ENCODE results near the gene TBC1D9.
"Not testable (repeated sequence)": the region's sequence is repeated elsewhere in the genome, so short reads cannot be mapped to it uniquely, and the experiment has no call there.

TBC1D9 gene

GRCh38 chr4:140790765-140791164, 34.6 kb upstream of the TBC1D9 start:
- H3K27ac ChIP-seq (ENCODE audit: low read length) = peak overlapping the region; percentile 23; the same call in 1 of the 2 replicates
- H3K4me3 ChIP-seq (ENCODE audit: low read length) = no peak overlapping the region
- H3K4me2 ChIP-seq (ENCODE audit: low read depth, low read length) = peak overlapping the region; percentile 11
- peak overlapping the region; percentile 26 for H2AFZ ChIP-seq (ENCODE audit: low read length)
- H3K36me3 ChIP-seq (replicated peaks; ENCODE audit: insufficient read depth, low read length) = no peaks in the 10 kb centered on the region
- no peaks in the 10 kb centered on the region for H4K20me1 ChIP-seq (ENCODE audit: insufficient read depth, low read length)
- H3K4me1 ChIP-seq (ENCODE audit: low read length) = peaks cover 14% of the 10 kb centered on the region
- no peaks in the 10 kb centered on the region for H3K27me3 ChIP-seq (replicated peaks; ENCODE audit: insufficient read depth, low read length)
- H3K9me2 ChIP-seq (replicated peaks; ENCODE audit: insufficient read depth, low read length) = no peaks in the 10 kb centered on the region
- H3F3A ChIP-seq (ENCODE audit: insufficient read depth, low read length) = peaks cover 4% of the 10 kb centered on the region; the same call in 1 of the 2 replicates
- no peaks in the 10 kb centered on the region for H3K79me2 ChIP-seq (ENCODE audit: low read length)
- TF ChIP-seq EZH2phosphoT487 (IDR thresholded peaks at IDR 0.05; ENCODE audit: low read length) = no peak
- TF ChIP-seq CTCF (IDR thresholded peaks at IDR 0.05; ENCODE audit: low read length) = no peak
- no peak for TF ChIP-seq EZH2 (optimal IDR thresholded peaks at IDR 0.05; ENCODE audit: low read depth, low read length)
- peak; percentile 50 for DNase-seq
- no peaks in the 10 kb centered on the region for H3K9me3 ChIP-seq (replicated peaks; ENCODE audit: insufficient read depth, low read length)
- H3K9ac ChIP-seq (ENCODE audit: low read length) = no peak overlapping the region

GRCh38 chr4:140790171-140790570, 34.0 kb upstream of the TBC1D9 start:
- no peak for TF ChIP-seq EZH2phosphoT487 (IDR thresholded peaks at IDR 0.05; ENCODE audit: low read length)
- TF ChIP-seq EZH2 (optimal IDR thresholded peaks at IDR 0.05; ENCODE audit: low read depth, low read length) = no peak
- no peak for TF ChIP-seq CTCF (IDR thresholded peaks at IDR 0.05; ENCODE audit: low read length)
- H3K79me2 ChIP-seq (ENCODE audit: low read length) = no peaks in the 10 kb centered on the region
- H3K4me2 ChIP-seq (ENCODE audit: low read depth, low read length) = no peak overlapping the region
- peaks cover 4% of the 10 kb centered on the region; the same call in 1 of the 2 replicates for H3F3A ChIP-seq (ENCODE audit: insufficient read depth, low read length)
- DNase-seq = no peak
- no peaks in the 10 kb centered on the region for H3K9me3 ChIP-seq (replicated peaks; ENCODE audit: insufficient read depth, low read length)
- no peak overlapping the region for H3K9ac ChIP-seq (ENCODE audit: low read length)
- H4K20me1 ChIP-seq (ENCODE audit: insufficient read depth, low read length) = no peaks in the 10 kb centered on the region
- no peaks in the 10 kb centered on the region for H3K36me3 ChIP-seq (replicated peaks; ENCODE audit: insufficient read depth, low read length)
- H3K4me1 ChIP-seq (ENCODE audit: low read length) = peaks cover 14% of the 10 kb centered on the region
- no peak overlapping the region; the same call in 1 of the 2 replicates for H3K27ac ChIP-seq (ENCODE audit: low read length)
- no peak overlapping the region for H2AFZ ChIP-seq (ENCODE audit: low read length)
- no peaks in the 10 kb centered on the region for H3K9me2 ChIP-seq (replicated peaks; ENCODE audit: insufficient read depth, low read length)
- H3K4me3 ChIP-seq (ENCODE audit: low read length) = no peak overlapping the region
- no peaks in the 10 kb centered on the region for H3K27me3 ChIP-seq (replicated peaks; ENCODE audit: insufficient read depth, low read length)

- Histone ChIP-seq H3K27ac (ENCODE audit: low read length) (no peak overlapping the region), H3K9ac (ENCODE audit: low read length) (no peak overlapping the region), H3K27me3 (replicated peaks; ENCODE audit: insufficient read depth, low read length) (no peaks in the 10 kb centered on the region), H2AFZ (ENCODE audit: low read length) (no peak overlapping the region), H3F3A (ENCODE audit: insufficient read depth, low read length) (peaks cover 4% of the 10 kb centered on the region; the same call in 1 of the 2 replicates), H3K9me2 (replicated peaks; ENCODE audit: insufficient read depth, low read length) (no peaks in the 10 kb centered on the region), H3K4me3 (ENCODE audit: low read length) (no peak overlapping the region), H3K9me3 (replicated peaks; ENCODE audit: insufficient read depth, low read length) (no peaks in the 10 kb centered on the region), H3K36me3 (replicated peaks; ENCODE audit: insufficient read depth, low read length) (no peaks in the 10 kb centered on the region), H3K79me2 (ENCODE audit: low read length) (no peaks in the 10 kb centered on the region), H3K4me1 (ENCODE audit: low read length) (peaks cover 14% of the 10 kb centered on the region), H3K4me2 (ENCODE audit: low read depth, low read length) (no peak overlapping the region), H4K20me1 (ENCODE audit: insufficient read depth, low read length) (no peaks in the 10 kb centered on the region)
- TF ChIP-seq CTCF (IDR thresholded peaks at IDR 0.05; ENCODE audit: low read length) (no peak), EZH2 (optimal IDR thresholded peaks at IDR 0.05; ENCODE audit: low read depth, low read length) (no peak), EZH2phosphoT487 (IDR thresholded peaks at IDR 0.05; ENCODE audit: low read length) (no peak)
- DNase-seq = no peak
Measured at GRCh38 chr4:140789759-140790158, 33.6 kb upstream of the TBC1D9 start.

- H3K27ac ChIP-seq (ENCODE audit: low read length); H3K9me3 ChIP-seq (replicated peaks; ENCODE audit: insufficient read depth, low read length); H3K9ac ChIP-seq (ENCODE audit: low read length); H3K4me3 ChIP-seq (ENCODE audit: low read length); DNase-seq; H3K79me2 ChIP-seq (ENCODE audit: low read length); H3K27me3 ChIP-seq (replicated peaks; ENCODE audit: insufficient read depth, low read length); H4K20me1 ChIP-seq (ENCODE audit: insufficient read depth, low read length); H3K4me1 ChIP-seq (ENCODE audit: low read length); H3K9me2 ChIP-seq (replicated peaks; ENCODE audit: insufficient read depth, low read length); H3F3A ChIP-seq (ENCODE audit: insufficient read depth, low read length); H2AFZ ChIP-seq (ENCODE audit: low read length); H3K36me3 ChIP-seq (replicated peaks; ENCODE audit: insufficient read depth, low read length); H3K4me2 ChIP-seq (ENCODE audit: low read depth, low read length): not testable (repeated sequence)
Measured at GRCh38 chr4:140782787-140783186, 26.6 kb upstream of the TBC1D9 start.

All from MM.1S (cell line).